ENCODE data around the gene SOST.

Gene SOST

DNA sequence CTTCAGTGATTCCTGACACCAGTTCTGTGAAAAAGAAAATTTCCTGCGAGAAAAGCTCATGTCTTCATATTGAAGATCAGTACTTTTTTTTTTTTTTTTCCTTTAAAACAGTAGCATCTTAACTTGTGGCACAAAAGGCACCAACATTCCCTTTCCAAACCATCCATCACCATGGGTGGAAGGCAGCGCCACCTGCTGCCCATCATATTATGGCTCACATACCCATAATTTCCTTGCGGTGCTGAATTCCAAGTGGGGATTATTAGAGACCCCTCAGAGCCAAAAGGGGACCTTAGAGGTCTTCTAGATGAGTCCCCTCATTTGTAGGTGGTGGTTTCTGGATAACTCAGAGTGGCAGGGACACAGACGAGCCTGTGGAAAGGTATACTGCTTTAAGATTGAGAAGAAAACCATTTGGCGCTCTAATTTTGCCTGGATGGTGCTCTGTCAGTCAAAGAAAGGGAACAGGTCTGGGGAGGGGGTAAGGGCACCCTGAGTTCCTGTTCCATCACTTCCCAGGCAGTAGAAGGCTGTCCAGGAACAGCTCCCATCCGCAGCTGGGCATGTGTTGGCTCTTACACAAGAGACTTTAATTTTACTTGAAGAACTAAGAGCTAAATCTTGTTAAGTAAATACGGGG lies 7.9 kb upstream of the SOST start (continued):
- TF ChIP-seq, protein P1, sequence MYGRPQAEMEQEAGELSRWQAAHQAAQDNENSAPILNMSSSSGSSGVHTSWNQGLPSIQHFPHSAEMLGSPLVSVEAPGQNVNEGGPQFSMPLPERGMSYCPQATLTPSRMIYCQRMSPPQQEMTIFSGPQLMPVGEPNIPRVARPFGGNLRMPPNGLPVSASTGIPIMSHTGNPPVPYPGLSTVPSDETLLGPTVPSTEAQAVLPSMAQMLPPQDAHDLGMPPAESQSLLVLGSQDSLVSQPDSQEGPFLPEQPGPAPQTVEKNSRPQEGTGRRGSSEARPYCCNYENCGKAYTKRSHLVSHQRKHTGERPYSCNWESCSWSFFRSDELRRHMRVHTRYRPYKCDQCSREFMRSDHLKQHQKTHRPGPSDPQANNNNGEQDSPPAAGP (tag by site-specific recombination; IDR thresholded peaks at IDR 0.05): no peak
- TF ChIP-seq ZNF274 (IDR thresholded peaks at IDR 0.05; ENCODE audit: low read length): no peak
- TF ChIP-seq ZNF274 (tag by site-specific recombination; IDR thresholded peaks at IDR 0.05; ENCODE audit: borderline replicate concordance): no peak
- TF ChIP-seq ZFP37 (tag by site-specific recombination; IDR thresholded peaks at IDR 0.05): no peak
- TF ChIP-seq, protein P2, sequence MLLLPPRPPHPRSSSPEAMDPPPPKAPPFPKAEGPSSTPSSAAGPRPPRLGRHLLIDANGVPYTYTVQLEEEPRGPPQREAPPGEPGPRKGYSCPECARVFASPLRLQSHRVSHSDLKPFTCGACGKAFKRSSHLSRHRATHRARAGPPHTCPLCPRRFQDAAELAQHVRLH (tag by site-specific recombination; IDR thresholded peaks at IDR 0.05): no peak
- TF ChIP-seq ZNF654 (tag by site-specific recombination; IDR thresholded peaks at IDR 0.05; ENCODE audit: low read depth): peak; percentile 52
- TF ChIP-seq ZNF133 (tag by site-specific recombination; IDR thresholded peaks at IDR 0.05): no peak
- TF ChIP-seq SALL2 (tag by site-specific recombination; IDR thresholded peaks at IDR 0.05; ENCODE audit: borderline replicate concordance): no peak
- TF ChIP-seq ZNF624 (tag by site-specific recombination; IDR thresholded peaks at IDR 0.05): no peak
- TF ChIP-seq YY2 (tag by site-specific recombination; IDR thresholded peaks at IDR 0.05): no peak
- TF ChIP-seq, protein P3, sequence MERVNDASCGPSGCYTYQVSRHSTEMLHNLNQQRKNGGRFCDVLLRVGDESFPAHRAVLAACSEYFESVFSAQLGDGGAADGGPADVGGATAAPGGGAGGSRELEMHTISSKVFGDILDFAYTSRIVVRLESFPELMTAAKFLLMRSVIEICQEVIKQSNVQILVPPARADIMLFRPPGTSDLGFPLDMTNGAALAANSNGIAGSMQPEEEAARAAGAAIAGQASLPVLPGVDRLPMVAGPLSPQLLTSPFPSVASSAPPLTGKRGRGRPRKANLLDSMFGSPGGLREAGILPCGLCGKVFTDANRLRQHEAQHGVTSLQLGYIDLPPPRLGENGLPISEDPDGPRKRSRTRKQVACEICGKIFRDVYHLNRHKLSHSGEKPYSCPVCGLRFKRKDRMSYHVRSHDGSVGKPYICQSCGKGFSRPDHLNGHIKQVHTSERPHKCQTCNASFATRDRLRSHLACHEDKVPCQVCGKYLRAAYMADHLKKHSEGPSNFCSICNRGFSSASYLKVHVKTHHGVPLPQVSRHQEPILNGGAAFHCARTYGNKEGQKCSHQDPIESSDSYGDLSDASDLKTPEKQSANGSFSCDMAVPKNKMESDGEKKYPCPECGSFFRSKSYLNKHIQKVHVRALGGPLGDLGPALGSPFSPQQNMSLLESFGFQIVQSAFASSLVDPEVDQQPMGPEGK (tag by site-specific recombination; IDR thresholded peaks at IDR 0.05): no peak
- TF ChIP-seq ZNF660 (tag by site-specific recombination; IDR thresholded peaks at IDR 0.05): 0 out of 2 replicates have a peak, but pooled peaks have one; percentile 52
- TF ChIP-seq, protein P4, sequence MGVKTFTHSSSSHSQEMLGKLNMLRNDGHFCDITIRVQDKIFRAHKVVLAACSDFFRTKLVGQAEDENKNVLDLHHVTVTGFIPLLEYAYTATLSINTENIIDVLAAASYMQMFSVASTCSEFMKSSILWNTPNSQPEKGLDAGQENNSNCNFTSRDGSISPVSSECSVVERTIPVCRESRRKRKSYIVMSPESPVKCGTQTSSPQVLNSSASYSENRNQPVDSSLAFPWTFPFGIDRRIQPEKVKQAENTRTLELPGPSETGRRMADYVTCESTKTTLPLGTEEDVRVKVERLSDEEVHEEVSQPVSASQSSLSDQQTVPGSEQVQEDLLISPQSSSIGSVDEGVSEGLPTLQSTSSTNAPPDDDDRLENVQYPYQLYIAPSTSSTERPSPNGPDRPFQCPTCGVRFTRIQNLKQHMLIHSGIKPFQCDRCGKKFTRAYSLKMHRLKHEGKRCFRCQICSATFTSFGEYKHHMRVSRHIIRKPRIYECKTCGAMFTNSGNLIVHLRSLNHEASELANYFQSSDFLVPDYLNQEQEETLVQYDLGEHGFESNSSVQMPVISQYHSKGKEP (tag by site-specific recombination; IDR thresholded peaks at IDR 0.05): no peak
- no peak for TF ChIP-seq ZNF623 (tag by site-specific recombination; IDR thresholded peaks at IDR 0.05)
- no peak for TF ChIP-seq ZNF19 (tag by site-specific recombination; IDR thresholded peaks at IDR 0.05; ENCODE audit: low read depth)
- TF ChIP-seq ZSCAN23 (tag by site-specific recombination; IDR thresholded peaks at IDR 0.05): no peak
- TF ChIP-seq, protein P5, sequence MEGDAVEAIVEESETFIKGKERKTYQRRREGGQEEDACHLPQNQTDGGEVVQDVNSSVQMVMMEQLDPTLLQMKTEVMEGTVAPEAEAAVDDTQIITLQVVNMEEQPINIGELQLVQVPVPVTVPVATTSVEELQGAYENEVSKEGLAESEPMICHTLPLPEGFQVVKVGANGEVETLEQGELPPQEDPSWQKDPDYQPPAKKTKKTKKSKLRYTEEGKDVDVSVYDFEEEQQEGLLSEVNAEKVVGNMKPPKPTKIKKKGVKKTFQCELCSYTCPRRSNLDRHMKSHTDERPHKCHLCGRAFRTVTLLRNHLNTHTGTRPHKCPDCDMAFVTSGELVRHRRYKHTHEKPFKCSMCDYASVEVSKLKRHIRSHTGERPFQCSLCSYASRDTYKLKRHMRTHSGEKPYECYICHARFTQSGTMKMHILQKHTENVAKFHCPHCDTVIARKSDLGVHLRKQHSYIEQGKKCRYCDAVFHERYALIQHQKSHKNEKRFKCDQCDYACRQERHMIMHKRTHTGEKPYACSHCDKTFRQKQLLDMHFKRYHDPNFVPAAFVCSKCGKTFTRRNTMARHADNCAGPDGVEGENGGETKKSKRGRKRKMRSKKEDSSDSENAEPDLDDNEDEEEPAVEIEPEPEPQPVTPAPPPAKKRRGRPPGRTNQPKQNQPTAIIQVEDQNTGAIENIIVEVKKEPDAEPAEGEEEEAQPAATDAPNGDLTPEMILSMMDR (tag by site-specific recombination; IDR thresholded peaks at IDR 0.05): peak; percentile 32; the same call in 1 of the 2 replicates
- TF ChIP-seq, protein P6, sequence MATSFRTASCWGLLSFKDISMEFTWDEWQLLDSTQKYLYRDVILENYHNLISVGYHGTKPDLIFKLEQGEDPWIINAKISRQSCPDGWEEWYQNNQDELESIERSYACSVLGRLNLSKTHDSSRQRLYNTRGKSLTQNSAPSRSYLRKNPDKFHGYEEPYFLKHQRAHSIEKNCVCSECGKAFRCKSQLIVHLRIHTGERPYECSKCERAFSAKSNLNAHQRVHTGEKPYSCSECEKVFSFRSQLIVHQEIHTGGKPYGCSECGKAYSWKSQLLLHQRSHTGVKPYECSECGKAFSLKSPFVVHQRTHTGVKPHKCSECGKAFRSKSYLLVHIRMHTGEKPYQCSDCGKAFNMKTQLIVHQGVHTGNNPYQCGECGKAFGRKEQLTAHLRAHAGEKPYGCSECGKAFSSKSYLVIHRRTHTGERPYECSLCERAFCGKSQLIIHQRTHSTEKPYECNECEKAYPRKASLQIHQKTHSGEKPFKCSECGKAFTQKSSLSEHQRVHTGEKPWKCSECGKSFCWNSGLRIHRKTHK (tag by site-specific recombination; IDR thresholded peaks at IDR 0.05): no peak
- no peak for TF ChIP-seq ZBTB7A (tag by site-specific recombination; IDR thresholded peaks at IDR 0.05; ENCODE audit: low read depth)
- TF ChIP-seq ZNF426 (tag by site-specific recombination; IDR thresholded peaks at IDR 0.05): no peak
- TF ChIP-seq, protein P7, sequence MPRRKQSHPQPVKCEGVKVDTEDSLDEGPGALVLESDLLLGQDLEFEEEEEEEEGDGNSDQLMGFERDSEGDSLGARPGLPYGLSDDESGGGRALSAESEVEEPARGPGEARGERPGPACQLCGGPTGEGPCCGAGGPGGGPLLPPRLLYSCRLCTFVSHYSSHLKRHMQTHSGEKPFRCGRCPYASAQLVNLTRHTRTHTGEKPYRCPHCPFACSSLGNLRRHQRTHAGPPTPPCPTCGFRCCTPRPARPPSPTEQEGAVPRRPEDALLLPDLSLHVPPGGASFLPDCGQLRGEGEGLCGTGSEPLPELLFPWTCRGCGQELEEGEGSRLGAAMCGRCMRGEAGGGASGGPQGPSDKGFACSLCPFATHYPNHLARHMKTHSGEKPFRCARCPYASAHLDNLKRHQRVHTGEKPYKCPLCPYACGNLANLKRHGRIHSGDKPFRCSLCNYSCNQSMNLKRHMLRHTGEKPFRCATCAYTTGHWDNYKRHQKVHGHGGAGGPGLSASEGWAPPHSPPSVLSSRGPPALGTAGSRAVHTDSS (tag by site-specific recombination; IDR thresholded peaks at IDR 0.05): no peak
